Mucosa of stomach (tissue), 1 donor: ENCODE data around the gene TOR1AIP2.

ENCODE experiments used
- H3K27me3 ChIP-seq: one replicate; pipeline ENCODE4 v1.7.0; 2013; ENCODE audit warnings: mild to moderate bottlenecking, low read length; ENCODE audit not compliant: control insufficient read depth, insufficient read depth
- H3K36me3 ChIP-seq: one replicate; pipeline ENCODE4 v1.7.0; 2013; ENCODE audit warnings: low read length; ENCODE audit not compliant: control insufficient read depth, insufficient read depth
- H3K4me1 ChIP-seq: one replicate; pipeline ENCODE4 v1.7.0; 2013; ENCODE audit warnings: mild to moderate bottlenecking, low read length; ENCODE audit not compliant: control insufficient read depth, insufficient read depth
- H3K4me3 ChIP-seq: one replicate; pipeline ENCODE4 v1.7.0; 2013; ENCODE audit warnings: low read length
- H3K9ac ChIP-seq: one replicate; pipeline ENCODE4 v1.7.0; 2013; ENCODE audit warnings: mild to moderate bottlenecking, low read length, moderate library complexity
- H3K9me3 ChIP-seq: one replicate; pipeline ENCODE4 v1.7.0; 2013; ENCODE audit warnings: mild to moderate bottlenecking, low read length, moderate library complexity; ENCODE audit not compliant: control insufficient read depth
- donor health status: Pancreatic carcinoma.

TOR1AIP2 gene

DNA sequence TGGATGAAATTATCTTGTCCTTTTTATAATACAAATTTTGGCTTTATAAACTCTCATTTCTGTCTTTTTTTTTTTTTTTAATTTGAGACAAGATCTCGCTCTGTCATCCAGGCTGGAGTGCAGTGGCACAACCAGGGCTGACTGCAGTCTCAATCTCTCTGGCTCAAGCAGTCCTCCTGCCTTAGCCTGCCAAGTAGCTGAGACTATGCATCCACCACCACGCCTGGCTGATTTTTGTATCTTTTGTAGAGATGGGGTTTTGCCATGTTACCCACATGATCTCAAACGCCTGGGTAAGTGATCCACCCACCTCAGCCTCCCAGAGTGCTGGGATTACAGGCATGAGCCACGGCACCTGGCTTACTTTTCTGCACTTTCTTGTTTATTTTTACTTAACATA lies 12.0 kb upstream of the TOR1AIP2 start:
- Histone ChIP-seq H3K36me3 (peaks cover 8% of the 10 kb centered on the region), H3K27me3 (no peaks in the 10 kb centered on the region), H3K9me3 (no peaks in the 10 kb centered on the region), H3K9ac (no peak overlapping the region), H3K4me3 (no peak overlapping the region), H3K4me1 (no peaks in the 10 kb centered on the region)

DNA sequence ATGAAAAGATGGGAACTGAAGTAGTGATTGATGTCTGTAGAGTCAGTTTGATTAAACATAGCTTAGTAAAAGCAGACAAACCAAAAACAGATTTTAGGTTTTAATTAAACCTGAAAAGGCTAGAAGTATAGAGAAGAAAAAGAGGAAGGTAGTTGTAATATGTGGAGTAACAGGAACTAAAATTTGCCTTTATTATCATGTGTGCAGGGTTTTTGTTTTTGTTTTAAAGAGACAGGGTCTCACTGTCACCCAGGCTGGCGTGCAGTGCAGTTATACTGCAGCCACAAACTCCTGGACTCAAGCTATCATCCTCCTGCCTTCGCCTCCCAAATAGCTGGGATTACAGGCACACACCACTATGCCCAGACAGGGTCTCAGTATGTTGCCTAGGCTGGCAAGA lies 10.5 kb upstream of the TOR1AIP2 start:
- H3K36me3 ChIP-seq = peaks cover 6% of the 10 kb centered on the region
- no peaks in the 10 kb centered on the region for H3K27me3 ChIP-seq
- H3K9ac ChIP-seq = no peak overlapping the region
- H3K4me1 ChIP-seq = no peaks in the 10 kb centered on the region
- no peaks in the 10 kb centered on the region for H3K9me3 ChIP-seq
- no peak overlapping the region for H3K4me3 ChIP-seq

DNA sequence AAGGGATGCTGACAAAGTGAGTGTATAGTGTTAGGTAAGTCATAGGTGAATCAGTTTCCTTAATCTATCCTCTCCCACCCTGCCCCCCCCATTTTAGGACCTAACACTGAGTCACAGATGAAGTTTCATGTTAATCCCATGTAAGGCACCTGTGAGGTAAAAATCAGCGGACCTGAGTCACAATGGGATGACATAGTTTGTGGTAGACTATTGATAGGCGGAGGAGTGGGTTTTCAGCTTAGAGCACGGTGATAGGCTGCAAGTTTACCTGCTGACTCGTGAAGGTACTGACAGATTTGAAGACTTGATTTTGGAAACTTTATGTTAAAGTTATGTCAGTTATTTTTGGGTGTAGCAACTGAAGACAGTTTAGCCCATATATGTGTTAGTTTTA lies 6.1 kb upstream of the TOR1AIP2 start:
- peaks cover 3% of the 10 kb centered on the region for H3K36me3 ChIP-seq
- no peaks in the 10 kb centered on the region for H3K4me1 ChIP-seq
- no peaks in the 10 kb centered on the region for H3K9me3 ChIP-seq
- H3K9ac ChIP-seq = peak overlapping the region; percentile 97
- no peak overlapping the region for H3K4me3 ChIP-seq
- no peaks in the 10 kb centered on the region for H3K27me3 ChIP-seq

DNA sequence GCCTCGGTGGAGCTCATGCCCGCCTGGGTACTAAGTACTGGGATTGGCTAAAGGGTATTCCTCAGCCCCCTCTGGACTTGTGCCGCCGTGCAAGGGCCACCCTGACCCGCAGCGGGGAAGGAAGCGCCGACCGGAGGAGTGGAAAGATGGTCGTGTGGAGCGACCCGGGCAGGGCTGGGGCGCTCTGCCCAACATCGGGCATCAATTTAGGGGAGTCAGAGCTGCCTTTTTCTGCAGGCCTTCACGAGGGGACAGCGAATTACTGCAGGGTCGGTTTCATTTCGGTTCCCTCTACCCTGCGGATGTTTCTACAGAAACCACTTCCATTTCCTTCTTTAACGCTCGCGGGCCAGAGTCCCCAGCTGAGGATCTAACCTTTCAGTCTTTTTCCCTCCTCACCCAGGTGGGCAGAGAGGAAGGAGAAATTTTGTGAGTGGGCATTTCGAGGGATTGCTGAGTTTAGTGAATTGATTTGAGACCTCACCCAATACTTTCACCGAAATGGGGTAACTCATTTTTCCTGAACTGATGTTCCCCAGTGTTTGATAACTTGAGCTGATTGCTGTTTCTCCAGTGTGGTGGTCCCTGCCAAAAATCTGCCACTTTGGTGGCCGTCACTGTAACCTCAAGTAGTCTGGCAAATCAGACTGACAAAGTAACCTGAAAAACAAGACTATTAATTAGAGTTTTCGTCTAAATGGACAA lies 5.6 kb upstream of the TOR1AIP2 start:
- Histone ChIP-seq H3K36me3 (peaks cover 3% of the 10 kb centered on the region), H3K9ac (peak overlapping the region; percentile 97), H3K27me3 (no peaks in the 10 kb centered on the region), H3K4me3 (peak overlapping the region; percentile 90), H3K9me3 (no peaks in the 10 kb centered on the region), H3K4me1 (peaks cover 4% of the 10 kb centered on the region)

DNA sequence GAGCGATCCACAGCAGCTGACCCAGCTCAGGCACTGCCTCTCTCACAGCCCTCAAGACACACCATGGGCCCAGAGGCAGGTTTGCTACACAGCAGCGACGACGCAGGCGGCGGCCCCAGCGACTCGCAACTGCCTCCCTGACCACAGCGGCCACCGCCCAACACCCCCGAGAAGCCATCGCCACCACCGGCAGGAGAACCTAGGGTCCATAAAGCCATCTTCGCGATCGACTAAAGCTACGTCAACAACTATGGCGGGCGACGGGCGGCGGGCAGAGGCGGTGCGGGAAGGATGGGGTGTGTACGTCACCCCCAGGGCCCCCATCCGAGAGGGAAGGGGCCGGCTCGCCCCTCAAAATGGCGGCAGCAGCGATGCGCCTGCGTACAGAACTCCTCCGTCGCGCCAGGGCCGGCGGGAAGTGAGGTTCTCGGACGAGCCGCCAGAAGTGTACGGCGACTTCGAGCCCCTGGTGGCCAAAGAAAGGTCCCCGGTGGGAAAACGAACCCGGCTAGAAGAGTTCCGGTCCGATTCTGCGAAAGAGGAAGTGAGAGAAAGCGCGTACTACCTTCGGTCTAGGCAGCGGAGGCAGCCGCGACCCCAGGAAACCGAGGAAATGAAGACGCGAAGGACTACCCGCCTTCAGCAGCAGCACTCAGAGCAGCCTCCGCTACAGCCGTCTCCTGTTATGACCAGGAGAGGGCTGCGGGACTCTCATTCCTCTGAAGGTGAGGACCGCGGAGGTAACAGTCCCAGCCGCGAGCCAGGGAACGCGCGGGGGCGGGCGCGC lies 4.8 kb upstream of the TOR1AIP2 start, which contains the start of gene TOR1AIP1:
Gene TOR1AIP1 (plus strand): TSS at position 33 of the 787 bp plus-strand sequence. CDS start 218 bp downstream, at position 251.
- no peaks in the 10 kb centered on the region for H3K27me3 ChIP-seq
- H3K4me1 ChIP-seq = peaks cover 9% of the 10 kb centered on the region
- H3K36me3 ChIP-seq = no peaks in the 10 kb centered on the region
- H3K9me3 ChIP-seq = no peaks in the 10 kb centered on the region
- H3K9ac ChIP-seq = peak within 1 kb of the TSS; percentile 97
- H3K4me3 ChIP-seq = peak within 1 kb of the TSS; percentile 90

DNA sequence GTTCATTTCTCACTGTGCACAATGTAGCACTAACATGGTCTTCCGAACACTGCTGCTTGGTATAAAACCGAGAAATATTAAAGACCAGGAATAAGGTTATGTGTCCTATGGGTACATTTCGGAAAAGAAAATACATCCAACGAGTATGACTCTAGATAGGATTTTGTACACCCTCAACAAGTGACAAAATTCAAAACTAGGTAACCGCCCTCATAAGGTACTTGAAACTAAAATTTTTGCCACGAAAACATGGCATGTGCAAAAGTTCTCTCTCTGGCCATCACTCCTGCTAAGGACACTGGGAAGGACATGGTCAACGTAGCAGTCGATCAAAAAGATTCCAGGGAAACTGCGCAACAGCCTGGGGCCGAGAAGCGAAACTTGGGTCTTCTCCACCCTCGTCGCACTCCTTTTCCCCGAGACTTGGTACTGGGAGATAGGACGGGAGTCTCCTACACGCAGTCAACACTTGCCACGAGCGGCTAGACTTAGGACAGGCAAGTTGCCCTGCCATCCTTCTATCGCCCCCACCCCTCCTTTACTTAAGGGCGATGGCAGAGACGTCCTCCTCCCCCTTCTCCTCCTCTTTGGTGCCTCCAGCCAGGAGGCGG lies 4.1 kb upstream of the TOR1AIP2 start:
- Histone ChIP-seq H3K4me1 (peaks cover 9% of the 10 kb centered on the region), H3K9me3 (no peaks in the 10 kb centered on the region), H3K4me3 (peak overlapping the region; percentile 90), H3K36me3 (no peaks in the 10 kb centered on the region), H3K9ac (peak overlapping the region; percentile 97), H3K27me3 (no peaks in the 10 kb centered on the region)

DNA sequence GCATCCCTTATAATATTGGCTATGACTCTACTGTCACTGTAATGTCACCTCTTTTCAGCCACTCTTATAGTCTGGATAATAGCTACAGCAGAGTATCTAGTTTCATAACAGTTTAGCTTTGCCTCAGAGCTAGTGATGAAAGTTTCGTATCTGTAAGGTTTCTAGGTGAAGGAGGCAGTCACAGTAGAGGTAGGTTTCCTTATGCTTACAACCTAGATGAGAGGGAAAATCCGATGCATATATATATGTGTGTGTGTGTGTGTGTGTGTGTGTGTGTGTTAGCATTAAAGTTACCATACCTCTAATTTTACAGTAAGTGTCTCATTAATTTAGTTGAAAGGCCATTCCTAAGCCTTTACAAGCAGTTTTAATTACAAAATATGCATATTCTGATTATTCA lies 2.2 kb upstream of the TOR1AIP2 start:
- Histone ChIP-seq H3K4me1 (peaks cover 9% of the 10 kb centered on the region), H3K27me3 (no peaks in the 10 kb centered on the region), H3K36me3 (no peaks in the 10 kb centered on the region), H3K4me3 (no peak overlapping the region), H3K9me3 (no peaks in the 10 kb centered on the region), H3K9ac (no peak overlapping the region)

DNA sequence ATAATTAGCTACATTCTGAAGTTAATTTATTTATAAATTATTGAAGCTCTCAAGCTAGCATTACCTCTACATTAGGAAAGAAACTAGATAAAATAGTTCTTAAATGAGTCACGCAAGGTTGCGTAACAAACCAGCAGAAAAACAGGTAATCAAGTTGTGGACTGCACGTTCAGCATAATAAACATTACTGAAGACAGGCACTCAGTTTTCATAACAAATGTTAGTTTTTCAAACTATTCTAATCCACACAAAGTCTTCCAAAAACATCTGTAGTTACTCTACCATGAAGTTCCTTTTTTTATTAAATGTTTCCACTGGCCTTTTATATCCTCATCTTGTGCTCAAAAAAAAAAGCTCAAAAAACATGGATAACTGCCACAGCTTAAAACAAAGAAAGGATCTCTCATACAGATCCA lies 1.3 kb downstream of the TOR1AIP2 start:
- no peaks in the 10 kb centered on the region for H3K9me3 ChIP-seq
- peak overlapping the region; percentile 86 for H3K9ac ChIP-seq
- no peaks in the 10 kb centered on the region for H3K36me3 ChIP-seq
- peaks cover 21% of the 10 kb centered on the region for H3K4me1 ChIP-seq
- no peak overlapping the region for H3K4me3 ChIP-seq
- no peaks in the 10 kb centered on the region for H3K27me3 ChIP-seq

DNA sequence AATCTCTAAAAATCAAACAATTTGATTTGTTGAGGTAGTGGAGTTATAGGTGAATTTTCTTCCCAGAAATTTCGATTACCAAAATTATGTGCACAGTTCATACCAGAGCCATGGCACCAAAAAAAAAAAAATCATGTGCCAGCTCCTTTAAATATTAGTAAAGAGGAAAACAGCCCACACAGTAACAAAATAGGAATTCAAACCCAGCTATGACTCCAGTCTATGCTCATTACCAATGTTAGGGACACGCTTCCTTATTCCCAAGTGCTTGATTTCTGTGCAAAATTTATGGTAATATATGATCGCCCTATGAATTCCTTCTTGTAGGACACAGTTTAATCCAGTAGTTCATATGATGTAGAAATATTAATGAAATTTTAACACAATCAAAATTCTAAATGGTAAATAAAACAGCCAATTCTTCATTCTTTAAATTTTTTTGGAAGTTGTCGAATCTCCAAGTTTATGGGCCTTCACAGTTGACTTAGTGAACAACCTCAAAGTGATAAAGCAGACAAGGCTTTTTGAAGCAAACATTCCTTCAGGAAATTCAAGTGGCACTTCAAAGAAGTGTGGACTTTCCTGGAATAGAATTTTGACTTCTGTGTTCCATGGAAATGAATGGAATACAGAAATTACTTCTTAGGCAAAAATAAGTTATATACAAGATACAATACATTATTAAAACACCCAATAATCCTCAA lies 1.9 kb downstream of the TOR1AIP2 start:
- Histone ChIP-seq H3K9me3 (no peaks in the 10 kb centered on the region), H3K4me3 (no peak overlapping the region), H3K4me1 (peaks cover 21% of the 10 kb centered on the region), H3K36me3 (no peaks in the 10 kb centered on the region), H3K9ac (no peak overlapping the region), H3K27me3 (no peaks in the 10 kb centered on the region)

DNA sequence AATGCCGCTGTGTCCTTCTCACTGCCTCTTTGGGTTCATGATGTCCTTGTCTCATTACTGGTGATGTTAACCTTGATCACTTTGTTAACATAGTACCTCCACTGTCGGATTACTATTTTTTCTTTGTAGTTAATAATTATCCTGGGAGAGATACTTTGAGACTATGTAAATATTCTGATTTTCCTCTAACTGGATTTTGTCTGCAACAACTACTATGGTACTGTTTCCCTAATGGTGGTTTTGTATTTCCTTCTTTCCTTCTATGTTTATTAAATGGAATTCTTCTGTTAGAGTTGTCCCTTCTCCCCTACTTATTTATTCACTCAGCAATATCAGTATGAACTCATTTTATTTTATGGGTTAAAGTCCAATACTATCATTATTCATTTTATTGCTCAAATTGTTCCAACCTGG lies 4.2 kb downstream of the TOR1AIP2 start:
- Histone ChIP-seq H3K9ac (no peak overlapping the region), H3K27me3 (no peaks in the 10 kb centered on the region), H3K4me3 (no peak overlapping the region), H3K4me1 (peaks cover 19% of the 10 kb centered on the region), H3K36me3 (no peaks in the 10 kb centered on the region), H3K9me3 (no peaks in the 10 kb centered on the region)

DNA sequence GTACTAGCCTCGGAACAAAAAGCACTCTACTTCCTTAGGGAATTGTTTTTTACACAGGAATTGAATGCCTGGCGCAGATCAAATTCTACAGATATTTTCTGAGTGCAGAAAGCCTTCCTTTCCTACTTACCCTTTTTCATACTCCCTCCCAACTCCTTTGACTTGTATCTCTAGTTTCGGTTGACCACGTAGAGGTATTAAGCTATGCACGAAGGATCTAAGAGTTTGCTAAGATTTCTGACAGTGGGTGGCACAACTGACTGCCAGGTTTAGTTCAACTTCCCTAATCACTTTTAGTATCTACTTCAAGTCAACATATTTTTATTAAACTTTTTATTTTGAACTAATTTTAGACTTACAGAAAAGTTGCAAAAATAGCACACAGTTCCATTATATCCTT lies 5.0 kb downstream of the TOR1AIP2 start:
- peaks cover 12% of the 10 kb centered on the region for H3K4me1 ChIP-seq
- H3K4me3 ChIP-seq = no peak overlapping the region
- no peak overlapping the region for H3K9ac ChIP-seq
- no peaks in the 10 kb centered on the region for H3K27me3 ChIP-seq
- no peaks in the 10 kb centered on the region for H3K9me3 ChIP-seq
- H3K36me3 ChIP-seq = no peaks in the 10 kb centered on the region
